Muscle of leg (tissue), 11 donors: ENCODE data around the gene FBN2. TPM values are rescaled to one million over a fixed set of nuclear protein-coding genes. Genes with fewer than 3 reads are reported as not detected.
A peak's percentile ranks its signal among the peaks of the same experiment; 100 is the strongest.

Source experiments
- DNase-seq: peaks from one replicate; pipeline ENCODE4 v3.0.0; 2013
- H3K27ac ChIP-seq: one replicate; pipeline ENCODE4 v1.5.1; 2013; ENCODE audit warnings: mild to moderate bottlenecking, low read length, control low read depth
- H3K27me3 ChIP-seq: one replicate; pipeline ENCODE4 v1.6.1; 2013; ENCODE audit warnings: low read length; ENCODE audit not compliant: control insufficient read depth, insufficient read depth
- H3K36me3 ChIP-seq: one replicate; pipeline ENCODE4 v1.6.1; 2013; ENCODE audit warnings: low read length; ENCODE audit not compliant: control insufficient read depth, insufficient read depth
- H3K4me1 ChIP-seq: one replicate; pipeline ENCODE4 v1.6.1; 2013; ENCODE audit warnings: low read length; ENCODE audit not compliant: control insufficient read depth, insufficient read depth
- H3K4me3 ChIP-seq: one replicate; pipeline ENCODE4 v1.5.1; 2013; ENCODE audit warnings: low read length, control low read depth
- H3K9me3 ChIP-seq: replicated peaks from 2 replicates; pipeline ENCODE4 v1.6.1; 2013; ENCODE audit warnings: low read depth, low read length; ENCODE audit not compliant: control insufficient read depth
- WGBS: methylation state at CpG from one replicate; pipeline ENCODE4 v1.1.5; 2013; ENCODE audit warnings: missing lambda C conversion rate; ENCODE audit not compliant: insufficient coverage; 5-methylcytosine and 5-hydroxymethylcytosine counted together
- polyA plus RNA-seq, 8 donors: library from polyadenylated mRNA; unstranded; fragments of 120-200 nt; gene quantifications; one replicate each; pipeline versions ENCODE4 v1.2.1 to v1.2.3, GENCODE V29; 2013; ENCODE audit warnings: inconsistent platforms in 1 of 8, low replicate concordance in 1 of 8; ENCODE audit not compliant: insufficient read length in 8 of 8, insufficient read depth in 1 of 8
- total RNA-seq: library from RNA; stranded (reverse); fragments of 120-200 nt; gene quantifications from one replicate; pipeline ENCODE4 v1.2.4, GENCODE V29; 2013

Gene FBN2
- total and polyA plus RNA-seq, 9 donors: 32.8 to 148 (median 83.6) TPM

GRCh38 chr5:128237000-128237399 lies 301.0 kb downstream of the FBN2 start:
- H3K27me3 ChIP-seq: no peaks in the 10 kb centered on the region
- no CpG with 5 or more reads among the region's 2 CpGs for WGBS
- DNase-seq: no peak

GRCh38 chr5:128236334-128236733 lies 301.7 kb downstream of the FBN2 start:
- Histone ChIP-seq H3K27me3 (no peaks in the 10 kb centered on the region), H3K9me3 (no peaks in the 10 kb centered on the region), H3K4me1 (peaks cover 5% of the 10 kb centered on the region), H3K27ac (no peak overlapping the region), H3K36me3 (no peaks in the 10 kb centered on the region), H3K4me3 (no peak overlapping the region)
- DNase-seq: no peak
- no CpG with 5 or more reads among the region's 7 CpGs for WGBS

More at GRCh38 chr5:128237000-128237399, 301.0 kb downstream of the FBN2 start:
- Histone ChIP-seq H3K4me1 (peaks cover 5% of the 10 kb centered on the region), H3K4me3 (no peak overlapping the region), H3K9me3 (no peaks in the 10 kb centered on the region), H3K27ac (peak overlapping the region; percentile 22), H3K36me3 (no peaks in the 10 kb centered on the region)

- H3K27me3 ChIP-seq: no peaks in the 10 kb centered on the region
- no peak overlapping the region for H3K4me3 ChIP-seq
- no peaks in the 10 kb centered on the region for H3K36me3 ChIP-seq
- peaks cover 5% of the 10 kb centered on the region for H3K4me1 ChIP-seq
- DNase-seq: no peak
- WGBS: 93% methylated on average over 5 of the region's 7 CpGs
- H3K9me3 ChIP-seq: no peaks in the 10 kb centered on the region
- no peak overlapping the region for H3K27ac ChIP-seq
These were observed 303.0 kb downstream of the FBN2 start for GRCh38 chr5:128234928-128235641.

- H3K36me3 ChIP-seq: no peaks in the 10 kb centered on the region
- no peaks in the 10 kb centered on the region for H3K9me3 ChIP-seq
- H3K4me3 ChIP-seq: no peak overlapping the region
- peaks cover 9% of the 10 kb centered on the region for H3K4me1 ChIP-seq
- WGBS: 15% methylated on average over 2 of the region's 3 CpGs
- no peaks in the 10 kb centered on the region for H3K27me3 ChIP-seq
- peak; percentile 97 for DNase-seq
- peak overlapping the region; percentile 86 for H3K27ac ChIP-seq
These were observed 309.5 kb downstream of the FBN2 start for GRCh38 chr5:128228521-128228920.

GRCh38 chr5:128228008-128228407 lies 310.0 kb downstream of the FBN2 start:
- WGBS: 33% methylated on average over 1 of the region's 3 CpGs

GRCh38 chr5:128225245-128226030 lies 312.6 kb downstream of the FBN2 start:
- Histone ChIP-seq H3K4me1 (peaks cover 9% of the 10 kb centered on the region), H3K27me3 (no peaks in the 10 kb centered on the region), H3K4me3 (no peak overlapping the region), H3K27ac (no peak overlapping the region), H3K9me3 (no peaks in the 10 kb centered on the region), H3K36me3 (no peaks in the 10 kb centered on the region)
- no peak for DNase-seq
- WGBS: 83% methylated on average over 1 of the region's 2 CpGs

More at GRCh38 chr5:128228008-128228407, 310.0 kb downstream of the FBN2 start:
- H3K4me3 ChIP-seq: no peak overlapping the region
- H3K4me1 ChIP-seq: peaks cover 9% of the 10 kb centered on the region
- peak overlapping the region; percentile 86 for H3K27ac ChIP-seq
- DNase-seq: peak; percentile 93
- no peaks in the 10 kb centered on the region for H3K36me3 ChIP-seq
- no peaks in the 10 kb centered on the region for H3K9me3 ChIP-seq
- no peaks in the 10 kb centered on the region for H3K27me3 ChIP-seq

GRCh38 chr5:128224336-128224735 lies 313.7 kb downstream of the FBN2 start:
- H3K4me3 ChIP-seq: no peak overlapping the region
- WGBS: no CpG with 5 or more reads among the region's 1 CpG
- no peak for DNase-seq
- H3K4me1 ChIP-seq: peaks cover 9% of the 10 kb centered on the region
- no peak overlapping the region for H3K27ac ChIP-seq
- no peaks in the 10 kb centered on the region for H3K9me3 ChIP-seq
- H3K36me3 ChIP-seq: no peaks in the 10 kb centered on the region
- no peaks in the 10 kb centered on the region for H3K27me3 ChIP-seq

- H3K27ac ChIP-seq: no peak overlapping the region
- no peak overlapping the region for H3K4me3 ChIP-seq
- no CpG with 5 or more reads among the region's 2 CpGs for WGBS
- H3K36me3 ChIP-seq: no peaks in the 10 kb centered on the region
- no peaks in the 10 kb centered on the region for H3K9me3 ChIP-seq
- no peaks in the 10 kb centered on the region for H3K4me1 ChIP-seq
- no peaks in the 10 kb centered on the region for H3K27me3 ChIP-seq
- DNase-seq: no peak
These were observed 317.2 kb downstream of the FBN2 start for GRCh38 chr5:128220841-128221240.

GRCh38 chr5:128216860-128217531 lies 321.0 kb downstream of the FBN2 start:
- Histone ChIP-seq H3K4me3 (no peak overlapping the region), H3K27me3 (no peaks in the 10 kb centered on the region), H3K9me3 (no peaks in the 10 kb centered on the region), H3K27ac (no peak overlapping the region), H3K36me3 (no peaks in the 10 kb centered on the region), H3K4me1 (peaks cover 4% of the 10 kb centered on the region)
- 68% methylated on average over 9 of the region's 15 CpGs for WGBS
- DNase-seq: peak; percentile 17

- Histone ChIP-seq H3K9me3 (no peaks in the 10 kb centered on the region), H3K27me3 (no peaks in the 10 kb centered on the region), H3K36me3 (no peaks in the 10 kb centered on the region), H3K27ac (no peak overlapping the region), H3K4me1 (peaks cover 5% of the 10 kb centered on the region), H3K4me3 (no peak overlapping the region)
- DNase-seq: no peak
- WGBS: 97% methylated on average over 5 of the region's 7 CpGs
These were observed 321.8 kb downstream of the FBN2 start for GRCh38 chr5:128216285-128216684.
